Endometrial microvascular endothelial cells (primary cell): ENCODE results near the gene ATP10A. TPM values are rescaled to one million over a fixed set of nuclear protein-coding genes. Genes with fewer than 3 reads are reported as not detected.
"Not testable (repeated sequence)": the region's sequence is repeated elsewhere in the genome, so short reads cannot be mapped to it uniquely, and the experiment has no call there.

Experiments
- in situ Hi-C: cut with HindIII; loops from 2 replicates; pipeline ENCODE4 v1.10.0; 2017; ENCODE audit warnings: low sequenced_read_pairs, low pct_unique_long_range_greater_than_20kb; ENCODE audit errors: inconsistent ontology term
- total RNA-seq: library from RNA; depleted of rRNA; stranded (reverse); fragments of >200 nt; gene quantifications from one replicate; pipeline ENCODE4 v1.2.3, GENCODE V29; 2015; ENCODE audit errors: inconsistent ontology term

The ATP10A gene
- total RNA-seq, 1 donor from 2014 or later: 0.09 TPM

- in situ Hi-C loops: no loop called here
These were observed 536 bp downstream of the ATP10A start for GRCh38 chr15:25862472-25863110.

- in situ Hi-C loops: no loop called here
These were observed 1.1 kb downstream of the ATP10A start for GRCh38 chr15:25862071-25862471.

GRCh38 chr15:25860885-25861866 is 2.0 kb downstream of the ATP10A start:
- in situ Hi-C loops: no loop called here

- in situ Hi-C loops: no loop called here
These were observed 3.1 kb downstream of the ATP10A start for GRCh38 chr15:25859838-25860645.

DNA sequence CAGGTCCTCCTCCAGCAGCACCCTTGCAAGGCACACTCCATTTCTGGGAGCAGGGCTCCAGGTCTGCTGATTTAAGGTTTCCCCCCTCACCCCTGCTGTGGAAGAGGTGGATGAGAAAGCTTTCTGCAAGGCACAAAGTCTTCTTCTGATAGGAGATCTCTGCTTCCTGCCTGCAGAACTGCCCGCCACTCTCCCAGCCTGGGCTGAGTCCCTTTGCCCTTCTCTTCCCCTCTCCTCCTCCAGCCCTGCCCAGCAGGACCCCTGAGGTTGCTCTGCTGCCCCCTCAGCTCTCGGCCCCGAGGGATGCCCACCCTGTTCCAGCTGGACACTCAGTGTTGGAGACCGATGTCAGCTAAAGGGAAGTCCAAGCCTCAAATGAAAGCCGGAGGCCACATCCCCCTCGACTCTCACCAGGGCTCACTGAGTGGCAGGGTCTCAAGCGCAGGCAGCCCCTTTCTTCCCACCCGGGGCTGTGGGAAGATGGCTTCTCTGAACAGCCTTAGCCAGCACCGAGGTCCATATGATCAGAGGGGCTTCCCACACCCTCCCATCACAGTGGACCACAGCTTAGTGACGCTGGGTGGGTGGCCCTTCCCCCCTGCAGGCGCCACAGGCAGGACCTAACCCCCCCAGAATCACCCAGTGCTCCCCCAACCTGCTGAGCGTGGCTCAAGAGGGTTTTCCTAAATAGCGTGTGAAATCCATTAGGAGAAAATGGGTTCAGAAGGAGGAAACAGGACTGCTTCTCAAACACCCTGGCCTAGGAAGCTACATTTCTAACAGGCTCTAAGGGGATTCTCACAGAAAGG is 4.0 kb downstream of the ATP10A start:
- in situ Hi-C loops: no loop called here

GRCh38 chr15:25856059-25856458 is 7.1 kb downstream of the ATP10A start:
- in situ Hi-C loops: not testable (repeated sequence)

DNA sequence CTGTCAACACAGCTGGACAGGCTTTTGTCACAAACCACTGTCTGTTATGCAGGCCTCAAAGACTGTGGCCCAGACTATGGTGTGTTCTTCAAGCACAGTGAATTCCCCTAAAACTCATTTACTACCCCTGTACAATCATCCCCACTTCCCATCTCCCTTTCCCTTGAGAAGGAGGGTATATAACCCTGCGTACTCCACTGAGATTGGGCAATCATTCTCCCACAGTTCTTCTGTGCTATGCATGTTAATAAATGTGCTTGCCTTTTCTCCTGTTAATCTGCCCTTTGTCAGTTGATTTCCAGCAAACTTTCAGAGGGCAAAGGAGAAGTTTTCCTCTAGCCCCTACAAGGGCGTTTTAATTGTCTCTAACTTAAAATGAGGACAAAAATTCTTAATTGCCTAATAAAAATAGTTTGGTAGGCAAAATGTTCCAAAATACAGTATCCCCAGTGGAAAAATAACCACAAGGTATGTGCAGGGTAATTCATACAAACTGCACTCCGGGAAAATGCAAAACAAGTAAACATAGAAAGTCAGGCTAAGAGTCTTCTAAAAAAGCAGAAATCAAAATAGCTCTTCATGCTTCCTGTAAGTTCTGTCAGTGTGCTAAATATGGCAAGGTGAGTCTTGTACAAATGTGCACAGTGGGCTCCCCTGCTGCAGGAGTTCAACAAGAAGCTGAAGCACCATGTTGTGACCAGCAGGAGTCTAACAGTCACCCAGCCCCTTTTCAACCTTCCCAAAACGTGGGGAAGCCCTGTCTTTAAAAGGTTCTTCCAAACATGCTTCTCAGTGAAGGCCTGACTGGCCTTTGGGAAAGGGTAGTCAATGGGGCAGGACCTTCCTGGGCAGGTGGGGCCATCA is 10.2 kb downstream of the ATP10A start:
- in situ Hi-C loops: no loop called here

- in situ Hi-C loops: no loop called here
These were observed 11.1 kb downstream of the ATP10A start for GRCh38 chr15:25852027-25852426.

DNA sequence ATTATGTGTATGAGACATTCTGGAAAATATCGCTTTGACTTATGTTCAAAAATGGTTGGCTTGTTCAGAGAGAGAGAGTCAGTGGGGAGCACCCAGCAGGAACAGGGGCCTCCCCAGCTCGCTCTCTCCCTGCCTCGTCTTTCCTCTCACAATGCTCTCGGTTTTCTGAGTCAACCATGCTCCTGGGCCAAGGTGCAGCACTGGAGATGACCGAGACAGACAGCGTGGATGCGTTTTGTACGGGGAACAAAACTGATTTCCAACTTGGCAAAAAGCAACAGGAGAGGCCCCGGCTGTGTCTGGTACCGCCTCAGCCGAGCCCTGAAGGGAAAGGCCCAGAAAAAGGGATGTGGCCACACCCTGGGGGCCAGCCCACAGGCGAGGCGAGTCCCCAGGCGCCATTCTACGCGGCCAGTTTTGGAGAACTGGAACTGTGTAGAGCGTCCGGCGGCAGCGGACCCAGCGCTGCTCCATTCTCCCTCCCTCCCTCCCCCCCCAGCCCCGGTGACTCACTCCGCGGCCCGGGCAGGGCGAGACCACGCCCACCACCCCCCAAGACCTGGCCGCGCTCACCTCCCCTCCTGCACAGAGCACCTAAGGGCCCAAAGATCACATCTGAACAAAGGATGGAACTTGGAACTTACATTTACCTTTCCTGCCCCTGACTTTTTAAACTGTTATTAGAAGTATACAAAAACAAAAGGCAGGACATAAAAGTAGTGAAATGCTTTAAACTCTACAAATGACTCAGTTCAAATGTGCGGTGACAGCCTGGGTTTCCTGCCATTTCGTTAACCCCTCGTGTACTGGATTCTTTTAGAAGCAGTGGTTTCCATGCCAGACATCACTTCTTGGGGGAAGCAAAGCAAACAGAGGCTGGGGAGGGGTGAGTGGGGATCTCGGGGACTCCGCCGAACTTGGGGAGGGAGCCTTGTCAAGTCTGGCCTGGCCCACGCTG is 12.7 kb downstream of the ATP10A start:
- in situ Hi-C loops: no loop called here

GRCh38 chr15:25849157-25849921 is 13.8 kb downstream of the ATP10A start:
- in situ Hi-C loops: no loop called here

- in situ Hi-C loops: no loop called here
These were observed 14.4 kb downstream of the ATP10A start for GRCh38 chr15:25848784-25849156.

DNA sequence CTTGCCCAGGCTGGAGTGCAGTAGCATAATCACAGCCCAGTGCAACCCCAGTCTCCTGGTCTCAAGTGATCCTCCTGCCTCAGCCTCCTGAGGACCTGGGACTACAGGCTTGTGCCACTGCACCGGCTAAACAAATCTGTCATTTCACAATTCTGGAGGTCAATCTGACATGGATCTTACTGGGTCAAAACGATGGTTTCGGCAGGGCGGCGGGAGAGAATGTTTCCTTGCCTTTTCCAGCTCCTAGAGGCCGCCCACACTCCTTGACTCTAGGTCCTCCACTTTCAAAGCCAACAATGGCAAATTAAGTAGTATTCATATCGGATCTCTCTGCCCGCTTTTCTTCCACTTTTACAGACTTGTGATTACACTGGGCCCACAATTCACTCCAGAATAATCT is 14.8 kb downstream of the ATP10A start:
- in situ Hi-C loops: no loop called here

DNA sequence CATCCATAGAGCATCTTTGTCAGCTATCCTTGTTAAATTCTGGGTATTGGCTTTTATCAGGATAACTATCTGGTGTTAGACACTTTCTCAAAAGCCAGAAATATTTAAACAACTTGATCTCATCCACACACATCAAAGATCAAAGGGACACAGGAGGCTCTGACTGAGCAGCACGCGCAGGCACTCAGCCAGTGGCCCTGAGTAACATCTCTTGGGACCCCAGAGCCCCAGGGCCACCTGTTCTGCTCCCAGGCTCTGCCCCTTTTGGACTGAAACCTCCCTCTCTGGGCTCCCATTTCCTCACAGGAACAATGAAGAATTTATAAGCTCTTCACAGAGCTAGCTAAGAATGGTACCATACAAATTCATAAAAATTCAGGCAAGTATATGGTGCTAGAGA is 16.1 kb downstream of the ATP10A start:
- in situ Hi-C loops: no loop called here

DNA sequence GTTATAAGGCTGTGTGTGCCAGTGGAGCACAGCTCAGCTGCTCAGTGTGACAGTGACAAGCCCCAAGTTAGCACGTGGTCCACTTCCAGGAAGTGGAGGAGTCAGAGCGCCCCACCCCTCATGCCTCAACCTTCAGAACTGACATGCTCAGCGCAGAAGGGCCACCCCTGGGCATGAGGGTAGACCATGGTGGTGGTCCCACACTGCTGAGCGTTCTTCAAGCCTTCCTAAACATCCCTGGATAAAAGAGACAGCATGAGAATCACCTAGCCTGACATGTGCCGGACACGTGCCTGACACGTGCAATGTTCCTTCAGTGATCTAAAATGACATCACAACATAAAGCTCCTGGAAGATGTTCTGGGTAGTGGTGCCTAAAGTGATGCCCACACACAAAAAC is 16.8 kb downstream of the ATP10A start:
- in situ Hi-C loops: no loop called here

DNA sequence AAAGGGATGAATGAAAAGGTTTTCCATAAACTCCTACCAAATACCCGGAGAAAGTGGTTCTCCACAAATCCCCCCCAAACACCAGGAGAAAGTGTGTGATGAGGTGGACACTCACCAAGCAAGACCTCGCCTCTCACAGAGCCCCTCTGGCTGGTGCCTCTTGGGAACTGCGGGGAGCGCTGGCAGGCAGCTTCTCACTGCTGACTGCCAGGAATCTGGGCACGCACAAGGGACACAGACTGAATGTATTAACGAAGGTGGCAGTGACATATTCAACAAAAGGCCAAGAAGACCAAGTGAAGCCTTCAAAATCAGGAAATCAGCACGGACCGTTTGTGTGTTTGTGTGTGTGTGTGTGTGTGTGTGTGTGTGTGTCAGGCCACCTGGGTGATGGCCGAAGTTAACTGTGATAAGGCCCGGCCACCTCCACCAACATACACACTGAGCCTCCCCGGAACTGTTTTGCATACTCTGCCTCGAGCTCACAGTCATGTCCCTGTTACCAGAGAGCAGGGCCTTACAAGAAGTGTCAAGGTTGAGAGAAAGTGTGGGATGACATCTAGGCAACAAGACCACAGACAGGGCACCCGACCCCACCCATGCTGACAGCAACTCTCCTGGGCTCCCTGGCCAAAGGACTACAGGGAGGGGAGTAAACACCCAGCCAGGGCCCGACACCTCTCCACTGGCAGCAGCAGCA is 18.0 kb downstream of the ATP10A start:
- in situ Hi-C loops: no loop called here

GRCh38 chr15:25844542-25844941 is 18.6 kb downstream of the ATP10A start:
- in situ Hi-C loops: no loop called here
